ENCODE measurements around the gene MYCN.
"Not testable (repeated sequence)": the region's sequence is repeated elsewhere in the genome, so short reads cannot be mapped to it uniquely, and the experiment has no call there.

The MYCN gene

DNA sequence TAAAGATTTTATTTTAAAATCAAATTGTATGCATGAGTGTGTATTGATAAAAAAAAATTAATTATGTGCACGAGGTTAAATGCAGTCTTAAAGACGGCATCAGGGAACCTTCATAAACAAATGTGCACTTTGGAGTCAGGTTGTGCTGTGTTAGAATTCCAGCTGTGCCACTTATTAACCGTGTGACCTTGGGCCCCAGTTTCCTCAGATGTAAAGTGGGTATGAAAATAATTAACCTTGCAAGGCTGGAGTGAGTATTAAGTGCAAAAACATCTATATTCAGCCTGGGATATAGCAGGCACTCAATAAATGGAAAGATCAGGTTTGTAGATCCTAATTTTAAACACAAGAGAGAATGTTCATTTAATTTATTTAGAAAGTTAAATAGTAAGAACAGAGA, 14.5 kb upstream of the MYCN start:
- no peak for DNase-seq
- Histone ChIP-seq H3K9me3 (ENCODE audit: control extremely low read depth in 1 of 5, control insufficient read depth in 4 of 5, insufficient read depth in 2 of 5, low read depth in 1 of 5, low read length in 4 of 5) (no peaks in the 10 kb centered on the region), H3K4me1 (ENCODE audit: control extremely low read depth in 1 of 4, control insufficient read depth in 4 of 4, insufficient read depth in 4 of 4, low read length in 3 of 4) (no peaks in the 10 kb centered on the region), H3K27ac (ENCODE audit: insufficient read depth in 1 of 2, low read depth in 1 of 2, low read length in 2 of 2, poor library complexity in 1 of 2, severe bottlenecking in 2 of 2) (no peak overlapping the region), H3K4me3 (ENCODE audit: control insufficient read depth in 1 of 7, extremely low read depth in 1 of 7, insufficient read depth in 4 of 7, low read depth in 2 of 7, low read length in 6 of 7) (no peak overlapping the region), H3K36me3 (ENCODE audit: control insufficient read depth in 4 of 4, insufficient read depth in 4 of 4, low read length in 3 of 4) (no peaks in the 10 kb centered on the region), H3K27me3 (replicated peaks in 2 of 5; ENCODE audit: control insufficient read depth in 4 of 5, insufficient read depth in 5 of 5, low read length in 4 of 5) (no peaks in the 10 kb centered on the region)
- ChIA-PET POLR2A (no interaction called here), CTCF (no interaction called here)
- WGBS (ENCODE audit: insufficient coverage) = 94% methylated on average over 3 of the region's 3 CpGs

DNA sequence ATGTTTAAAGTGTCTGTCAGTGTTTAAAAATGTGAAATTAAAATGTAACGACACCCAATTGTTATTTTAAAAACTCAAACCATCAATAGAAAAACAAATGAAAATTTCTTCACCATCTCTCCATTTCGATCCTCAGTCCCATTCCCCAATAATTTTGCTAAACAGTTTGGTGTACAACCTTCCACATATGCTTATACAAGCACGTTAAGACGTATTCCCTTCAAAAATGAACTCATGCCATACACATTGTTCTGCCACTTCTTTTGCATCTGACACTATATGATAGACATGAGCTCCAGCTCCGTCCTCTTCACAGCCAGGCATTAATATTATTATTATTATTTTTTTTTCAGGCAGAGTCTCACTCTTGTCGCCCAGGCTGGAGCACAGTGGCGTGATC, 14.1 kb upstream of the MYCN start:
- no peak for DNase-seq
- ChIA-PET CTCF (no interaction called here), POLR2A (no interaction called here)
- Histone ChIP-seq H3K9me3 (ENCODE audit: control extremely low read depth in 1 of 5, control insufficient read depth in 4 of 5, insufficient read depth in 2 of 5, low read depth in 1 of 5, low read length in 4 of 5) (no peaks in the 10 kb centered on the region), H3K36me3 (ENCODE audit: control insufficient read depth in 4 of 4, insufficient read depth in 4 of 4, low read length in 3 of 4) (no peaks in the 10 kb centered on the region), H3K4me1 (ENCODE audit: control extremely low read depth in 1 of 4, control insufficient read depth in 4 of 4, insufficient read depth in 4 of 4, low read length in 3 of 4) (no peaks in the 10 kb centered on the region), H3K27ac (ENCODE audit: insufficient read depth in 1 of 2, low read depth in 1 of 2, low read length in 2 of 2, poor library complexity in 1 of 2, severe bottlenecking in 2 of 2) (no peak overlapping the region), H3K4me3 (ENCODE audit: control insufficient read depth in 1 of 7, extremely low read depth in 1 of 7, insufficient read depth in 4 of 7, low read depth in 2 of 7, low read length in 6 of 7) (no peak overlapping the region), H3K27me3 (replicated peaks in 2 of 5; ENCODE audit: control insufficient read depth in 4 of 5, insufficient read depth in 5 of 5, low read length in 4 of 5) (no peaks in the 10 kb centered on the region)
- WGBS (ENCODE audit: insufficient coverage) = 93% methylated on average over 3 of the region's 7 CpGs

DNA sequence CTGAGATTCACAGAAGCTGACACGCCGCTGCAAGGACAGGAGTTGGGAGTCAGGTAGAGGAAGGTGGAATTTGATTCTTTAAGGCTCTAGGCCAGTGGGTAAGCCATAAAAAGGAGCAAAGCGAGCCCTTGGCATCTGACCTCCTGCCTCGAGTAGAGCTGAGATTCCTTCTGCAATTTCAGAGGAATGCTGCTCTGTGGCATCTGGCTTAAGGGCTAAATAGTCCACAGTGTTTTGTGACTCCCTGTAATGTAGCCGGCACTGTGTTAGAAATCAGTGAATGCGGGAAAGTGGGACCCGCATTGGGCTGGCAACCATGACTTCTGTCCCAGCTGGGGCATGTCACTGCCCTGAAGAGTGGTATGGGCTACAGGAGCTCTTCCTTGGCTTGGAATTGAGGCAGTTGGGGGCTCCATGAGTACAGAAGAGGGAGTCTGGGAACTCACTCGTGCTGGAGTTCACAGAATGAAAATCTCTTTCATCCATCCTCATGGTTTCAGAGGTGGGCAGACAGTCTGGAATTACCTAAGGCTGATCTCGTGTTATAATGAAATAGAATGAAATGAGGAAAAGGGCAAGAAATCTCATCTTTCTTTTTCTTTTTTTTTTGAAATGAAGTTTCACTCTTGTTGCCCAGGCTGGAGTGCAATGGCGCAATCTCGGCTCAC, 12.7 kb upstream of the MYCN start:
- H3K4me3 ChIP-seq (ENCODE audit: control insufficient read depth in 1 of 7, extremely low read depth in 1 of 7, insufficient read depth in 4 of 7, low read depth in 2 of 7, low read length in 6 of 7) = no peak overlapping the region
- WGBS (ENCODE audit: insufficient coverage) = 99% methylated on average over 6 of the region's 11 CpGs
- DNase-seq = no peak
- no peaks in the 10 kb centered on the region for H3K4me1 ChIP-seq (ENCODE audit: control extremely low read depth in 1 of 4, control insufficient read depth in 4 of 4, insufficient read depth in 4 of 4, low read length in 3 of 4)
- ChIA-PET CTCF (no interaction called here), POLR2A (no interaction called here)
- H3K27ac ChIP-seq (ENCODE audit: insufficient read depth in 1 of 2, low read depth in 1 of 2, low read length in 2 of 2, poor library complexity in 1 of 2, severe bottlenecking in 2 of 2) = no peak overlapping the region
- H3K27me3 ChIP-seq (replicated peaks in 2 of 5; ENCODE audit: control insufficient read depth in 4 of 5, insufficient read depth in 5 of 5, low read length in 4 of 5) = no peaks in the 10 kb centered on the region
- no peaks in the 10 kb centered on the region for H3K36me3 ChIP-seq (ENCODE audit: control insufficient read depth in 4 of 4, insufficient read depth in 4 of 4, low read length in 3 of 4)
- H3K9me3 ChIP-seq (ENCODE audit: control extremely low read depth in 1 of 5, control insufficient read depth in 4 of 5, insufficient read depth in 2 of 5, low read depth in 1 of 5, low read length in 4 of 5) = no peaks in the 10 kb centered on the region

DNA sequence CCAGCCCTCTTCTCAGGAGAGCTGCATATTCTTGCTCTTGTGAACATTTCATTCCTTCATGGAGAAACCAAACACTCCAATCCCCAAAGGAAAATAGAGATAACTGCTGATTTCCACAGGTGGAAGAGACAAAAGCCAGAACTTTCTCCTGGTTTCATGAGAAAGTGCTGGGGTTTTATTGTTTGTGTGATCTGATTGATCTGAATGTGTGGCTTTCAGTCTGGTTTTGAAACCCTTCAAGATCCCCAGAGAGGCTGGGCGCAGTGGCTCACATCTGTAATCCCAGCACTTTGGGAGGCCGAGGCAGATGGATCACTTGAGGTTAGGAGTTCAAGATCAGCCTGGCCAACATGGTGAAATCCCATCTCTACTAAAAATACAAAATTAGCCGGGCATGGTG, 11.3 kb upstream of the MYCN start:
- CTCF ChIA-PET; H3K4me3 ChIP-seq (ENCODE audit: control insufficient read depth in 1 of 7, extremely low read depth in 1 of 7, insufficient read depth in 4 of 7, low read depth in 2 of 7, low read length in 6 of 7); H3K9me3 ChIP-seq (ENCODE audit: control extremely low read depth in 1 of 5, control insufficient read depth in 4 of 5, insufficient read depth in 2 of 5, low read depth in 1 of 5, low read length in 4 of 5); H3K36me3 ChIP-seq (ENCODE audit: control insufficient read depth in 4 of 4, insufficient read depth in 4 of 4, low read length in 3 of 4); H3K4me1 ChIP-seq (ENCODE audit: control extremely low read depth in 1 of 4, control insufficient read depth in 4 of 4, insufficient read depth in 4 of 4, low read length in 3 of 4); H3K27me3 ChIP-seq (replicated peaks in 2 of 5; ENCODE audit: control insufficient read depth in 4 of 5, insufficient read depth in 5 of 5, low read length in 4 of 5); DNase-seq; POLR2A ChIA-PET; H3K27ac ChIP-seq (ENCODE audit: insufficient read depth in 1 of 2, low read depth in 1 of 2, low read length in 2 of 2, poor library complexity in 1 of 2, severe bottlenecking in 2 of 2): not testable (repeated sequence)
- 100% methylated on average over 1 of the region's 3 CpGs for WGBS (ENCODE audit: insufficient coverage)

DNA sequence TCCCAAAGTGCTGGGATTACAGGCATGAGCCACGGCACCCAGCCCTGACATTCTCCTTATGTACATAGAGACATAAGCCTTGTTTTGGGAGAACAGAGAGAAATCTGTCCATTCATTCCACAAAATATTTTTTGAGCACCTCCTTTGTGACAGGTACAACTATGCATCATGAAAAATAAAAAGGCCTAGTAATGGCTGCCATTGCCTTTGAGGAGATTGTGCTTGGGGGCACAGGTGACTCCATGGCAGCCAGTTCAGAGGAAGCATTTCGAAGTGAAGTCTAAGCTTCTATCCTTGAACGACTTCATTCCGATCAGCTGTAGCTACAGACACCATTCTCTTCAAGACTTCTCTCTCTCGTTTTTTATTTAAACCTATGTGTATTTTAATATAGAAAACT, 10.5 kb upstream of the MYCN start:
- ChIA-PET POLR2A (no interaction called here), CTCF (interaction anchor here (2.6 kb wide), 1 partner anchor 10 kb away, joined by 10 read pairs; no protein-coding TSS in a partner anchor)
- H3K36me3 ChIP-seq (ENCODE audit: control insufficient read depth in 4 of 4, insufficient read depth in 4 of 4, low read length in 3 of 4) = no peaks in the 10 kb centered on the region
- no peaks in the 10 kb centered on the region for H3K4me1 ChIP-seq (ENCODE audit: control extremely low read depth in 1 of 4, control insufficient read depth in 4 of 4, insufficient read depth in 4 of 4, low read length in 3 of 4)
- WGBS (ENCODE audit: insufficient coverage) = 100% methylated on average over 1 of the region's 5 CpGs
- no peak overlapping the region for H3K4me3 ChIP-seq (ENCODE audit: control insufficient read depth in 1 of 7, extremely low read depth in 1 of 7, insufficient read depth in 4 of 7, low read depth in 2 of 7, low read length in 6 of 7)
- no peak overlapping the region for H3K27ac ChIP-seq (ENCODE audit: insufficient read depth in 1 of 2, low read depth in 1 of 2, low read length in 2 of 2, poor library complexity in 1 of 2, severe bottlenecking in 2 of 2)
- H3K9me3 ChIP-seq (ENCODE audit: control extremely low read depth in 1 of 5, control insufficient read depth in 4 of 5, insufficient read depth in 2 of 5, low read depth in 1 of 5, low read length in 4 of 5) = no peaks in the 10 kb centered on the region
- DNase-seq = no peak
- no peaks in the 10 kb centered on the region for H3K27me3 ChIP-seq (replicated peaks in 2 of 5; ENCODE audit: control insufficient read depth in 4 of 5, insufficient read depth in 5 of 5, low read length in 4 of 5)

DNA sequence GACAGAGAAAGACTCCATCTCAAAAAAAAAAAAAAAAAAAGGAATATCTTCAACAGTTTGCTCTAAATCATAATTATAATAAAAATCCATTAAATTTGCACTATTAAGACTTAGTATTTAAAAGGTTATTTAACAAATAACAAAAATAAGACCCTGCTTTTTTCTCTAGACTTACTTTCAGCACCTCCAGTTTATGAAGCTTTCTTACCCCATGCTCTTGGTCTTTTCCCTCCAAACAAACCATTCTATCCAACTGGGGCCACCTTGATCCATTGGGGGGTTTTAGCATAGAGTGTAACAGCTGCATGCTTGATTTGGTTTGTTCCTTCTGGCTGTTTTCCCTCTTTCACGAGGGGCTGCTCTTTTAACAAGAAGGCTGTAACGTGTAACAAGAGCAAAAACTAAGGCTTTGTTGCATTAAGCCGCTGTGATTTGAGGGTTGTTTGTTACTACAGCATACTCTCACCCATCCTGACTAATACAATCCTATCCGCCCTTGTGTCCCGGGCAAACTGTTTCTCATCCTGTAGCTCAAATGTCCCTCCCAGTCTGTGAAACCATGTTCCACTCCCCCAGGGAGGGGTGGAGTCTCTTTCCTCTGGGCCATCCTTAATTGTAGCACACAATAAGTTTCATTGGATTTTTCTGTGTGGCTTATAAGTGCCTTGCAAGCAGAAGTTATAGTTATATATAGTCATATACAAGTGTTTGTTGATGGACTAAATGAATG, 9.6 kb upstream of the MYCN start:
- Histone ChIP-seq H3K27me3 (replicated peaks in 2 of 5; ENCODE audit: control insufficient read depth in 4 of 5, insufficient read depth in 5 of 5, low read length in 4 of 5) (no peaks in the 10 kb centered on the region), H3K4me3 (ENCODE audit: control insufficient read depth in 1 of 7, extremely low read depth in 1 of 7, insufficient read depth in 4 of 7, low read depth in 2 of 7, low read length in 6 of 7) (no peak overlapping the region), H3K4me1 (ENCODE audit: control extremely low read depth in 1 of 4, control insufficient read depth in 4 of 4, insufficient read depth in 4 of 4, low read length in 3 of 4) (no peaks in the 10 kb centered on the region), H3K36me3 (ENCODE audit: control insufficient read depth in 4 of 4, insufficient read depth in 4 of 4, low read length in 3 of 4) (no peaks in the 10 kb centered on the region), H3K9me3 (ENCODE audit: control extremely low read depth in 1 of 5, control insufficient read depth in 4 of 5, insufficient read depth in 2 of 5, low read depth in 1 of 5, low read length in 4 of 5) (no peaks in the 10 kb centered on the region), H3K27ac (ENCODE audit: insufficient read depth in 1 of 2, low read depth in 1 of 2, low read length in 2 of 2, poor library complexity in 1 of 2, severe bottlenecking in 2 of 2) (no peak overlapping the region)
- DNase-seq = no peak
- POLR2A ChIA-PET = no interaction called here
- CTCF ChIA-PET = interaction anchor here (1.3 to 2.6 kb wide), 2 partner anchors 9 to 13 kb away, joined by 4 to 10 read pairs; no protein-coding TSS in a partner anchor
- whole genome bisulfite sequencing (ENCODE audit: insufficient coverage) = 100% methylated on average over 2 of the region's 5 CpGs

DNA sequence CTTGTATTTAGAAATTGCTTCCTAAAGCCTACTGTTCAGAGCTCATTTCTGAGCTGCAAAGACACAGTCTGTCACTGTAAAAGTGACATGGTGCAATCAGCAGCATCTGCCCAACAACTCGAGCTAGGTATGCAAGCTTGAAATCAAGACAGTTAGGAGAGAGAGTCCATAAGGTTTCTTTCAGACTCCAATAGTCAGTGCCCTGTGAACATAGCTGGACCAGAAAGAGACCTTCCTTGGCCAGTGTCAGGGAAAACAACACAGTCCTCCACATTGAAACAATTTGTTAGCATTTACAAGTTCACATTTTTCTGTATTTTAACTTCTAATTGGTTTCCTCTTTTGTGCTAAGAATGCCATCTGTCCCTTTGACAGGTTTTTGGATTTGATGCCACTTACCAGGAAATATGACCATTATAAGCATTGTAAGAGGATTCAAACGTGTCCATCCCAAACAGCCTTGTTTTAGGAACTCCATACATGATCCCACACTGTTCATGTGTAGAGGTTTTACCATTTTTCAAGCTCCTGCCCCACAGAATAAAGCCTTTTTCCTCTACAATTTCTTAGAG, 8.9 kb upstream of the MYCN start:
- no peak for DNase-seq
- H3K27ac ChIP-seq (ENCODE audit: insufficient read depth in 1 of 2, low read depth in 1 of 2, low read length in 2 of 2, poor library complexity in 1 of 2, severe bottlenecking in 2 of 2) = no peak overlapping the region
- POLR2A ChIA-PET = no interaction called here
- H3K4me1 ChIP-seq (ENCODE audit: control extremely low read depth in 1 of 4, control insufficient read depth in 4 of 4, insufficient read depth in 4 of 4, low read length in 3 of 4) = no peaks in the 10 kb centered on the region
- CTCF ChIA-PET = interaction anchor here (1.3 to 2.6 kb wide), 3 partner anchors 8 to 12 kb away, joined by 3 to 10 read pairs (median 4); no protein-coding TSS in a partner anchor
- no peak overlapping the region for H3K4me3 ChIP-seq (ENCODE audit: control insufficient read depth in 1 of 7, extremely low read depth in 1 of 7, insufficient read depth in 4 of 7, low read depth in 2 of 7, low read length in 6 of 7)
- H3K36me3 ChIP-seq (ENCODE audit: control insufficient read depth in 4 of 4, insufficient read depth in 4 of 4, low read length in 3 of 4) = no peaks in the 10 kb centered on the region
- no peaks in the 10 kb centered on the region for H3K9me3 ChIP-seq (ENCODE audit: control extremely low read depth in 1 of 5, control insufficient read depth in 4 of 5, insufficient read depth in 2 of 5, low read depth in 1 of 5, low read length in 4 of 5)
- H3K27me3 ChIP-seq (replicated peaks in 2 of 5; ENCODE audit: control insufficient read depth in 4 of 5, insufficient read depth in 5 of 5, low read length in 4 of 5) = no peaks in the 10 kb centered on the region
- WGBS (ENCODE audit: insufficient coverage) = no CpG with 5 or more reads among the region's 2 CpGs

All from common myeloid progenitor, CD34-positive (primary cell).